RKO (cell line): Measurements from ENCODE around the gene COQ5.
A peak's percentile ranks its signal among the peaks of the same experiment; 100 is the strongest.

ENCODE experiments used
- DNase-seq: peaks from one replicate; pipeline ENCODE4 v3.0.0-alpha.2; 2016; ENCODE audit warnings: low spot score

Gene COQ5

GRCh38 chr12:120483621-120484020 lies 45.3 kb downstream of the COQ5 start:
- no peak for DNase-seq

GRCh38 chr12:120481022-120481767 lies 47.8 kb downstream of the COQ5 start:
- no peak for DNase-seq

- no peak for DNase-seq
Measured at GRCh38 chr12:120480211-120480610, 48.7 kb downstream of the COQ5 start.

- DNase-seq: no peak
Measured at GRCh38 chr12:120479458-120479857, 49.5 kb downstream of the COQ5 start.

- no peak for DNase-seq
Measured at GRCh38 chr12:120475643-120476042, 53.3 kb downstream of the COQ5 start.

- DNase-seq: peak; percentile 81
Measured at GRCh38 chr12:120474616-120474960, 54.4 kb downstream of the COQ5 start.

- no peak for DNase-seq
Measured at GRCh38 chr12:120473807-120474615, 54.9 kb downstream of the COQ5 start.

GRCh38 chr12:120472521-120472920 lies 56.4 kb downstream of the COQ5 start:
- DNase-seq: no peak

GRCh38 chr12:120470150-120470784 lies 58.7 kb downstream of the COQ5 start:
- DNase-seq: peak; percentile 61

GRCh38 chr12:120469450-120470149 lies 59.4 kb downstream of the COQ5 start, which contains the start of gene SRSF9:
TSS of gene SRSF9 (minus strand) at chr12:120469748. CDS start at chr12:120469609, 139 bp downstream.
- peak; percentile 97 for DNase-seq

GRCh38 chr12:120468821-120469449 lies 60.0 kb downstream of the COQ5 start:
- DNase-seq: no peak

GRCh38 chr12:120468325-120468820 lies 60.6 kb downstream of the COQ5 start:
- peak; percentile 64 for DNase-seq

- DNase-seq: no peak
Measured at GRCh38 chr12:120467439-120467838, 61.5 kb downstream of the COQ5 start.

GRCh38 chr12:120466560-120467315 lies 62.2 kb downstream of the COQ5 start:
- peak; percentile 71 for DNase-seq

- no peak for DNase-seq
Measured at GRCh38 chr12:120465756-120466155, 63.2 kb downstream of the COQ5 start.

- no peak for DNase-seq
Measured at GRCh38 chr12:120463712-120464111, 65.2 kb downstream of the COQ5 start.

- no peak for DNase-seq
Measured at GRCh38 chr12:120462099-120462640, 66.8 kb downstream of the COQ5 start.

- DNase-seq: no peak
Measured at GRCh38 chr12:120460157-120460556, 68.8 kb downstream of the COQ5 start.

GRCh38 chr12:120457133-120457532 lies 71.8 kb downstream of the COQ5 start:
- no peak for DNase-seq

GRCh38 chr12:120455302-120455701 lies 73.7 kb downstream of the COQ5 start:
- no peak for DNase-seq
